H1 (cell line): ENCODE data around the gene UBTD1. TPM values are rescaled to one million over a fixed set of nuclear protein-coding genes. Genes with fewer than 3 reads are reported as not detected.
A peak's percentile ranks its signal among the peaks of the same experiment; 100 is the strongest.

Source experiments
- CTCF ChIA-PET: fragments of 300-600 bp; sonication (Branson Sonifier 250); formaldehyde crosslinking; loops from one replicate; lab custom pipeline; 2021; ENCODE audit not compliant: partially characterized antibody; lab: Charles Lee
- POLR2A ChIA-PET: fragments of 300-600 bp; sonication (Branson Sonifier 250); formaldehyde crosslinking; loops from one replicate; lab custom pipeline; 2021; ENCODE audit warnings: inconsistent platforms; ENCODE audit not compliant: partially characterized antibody; lab: Charles Lee
- DNase-seq, 2 experiments: peaks; one replicate each; pipeline versions ENCODE4 v3.0.0 to v3.0.0-alpha.2; 2010 to 2022; ENCODE audit warnings: low spot score in 2 of 2, low read depth in 1 of 2, mixed read lengths in 1 of 2
- FAIRE-seq: peaks from 2 replicates; lab custom pipeline; 2011; peaks lifted over from hg19 to GRCh38; lab: Jason Lieb, UNC
- H2AFZ ChIP-seq: 2 replicates; pipeline ENCODE4 v1.8.1; 2012; ENCODE audit warnings: low read length, inconsistent platforms
- H2AK5ac ChIP-seq: 2 replicates; pipeline ENCODE4 v1.6.1; 2013; ENCODE audit warnings: low read depth, low read length
- H2BK120ac ChIP-seq: replicated peaks from 2 replicates; pipeline ENCODE3; 2013; ENCODE audit warnings: low read depth, low read length, inconsistent platforms
- H2BK12ac ChIP-seq: 2 replicates; pipeline ENCODE4 v1.6.1; 2013; ENCODE audit warnings: low read depth, low read length
- H2BK15ac ChIP-seq: 2 replicates; pipeline ENCODE4 v1.6.1; 2013; ENCODE audit warnings: low read length
- H2BK20ac ChIP-seq: 2 replicates; pipeline ENCODE4 v1.6.1; 2013; ENCODE audit warnings: low read length
- H2BK5ac ChIP-seq: 2 replicates; pipeline ENCODE4 v1.6.1; 2013; ENCODE audit warnings: low read depth, low read length
- H3K14ac ChIP-seq: 2 replicates; pipeline ENCODE4 v1.6.1; 2013; ENCODE audit warnings: inconsistent platforms; ENCODE audit not compliant: insufficient read length
- H3K18ac ChIP-seq: 2 replicates; pipeline ENCODE4 v1.6.1; 2013; ENCODE audit warnings: low read length; ENCODE audit errors: extremely low read depth
- H3K23ac ChIP-seq: 2 replicates; pipeline ENCODE4 v1.6.1; 2013; ENCODE audit warnings: inconsistent platforms; ENCODE audit not compliant: insufficient read length
- H3K23me2 ChIP-seq: 2 replicates; pipeline ENCODE4 v1.6.1; 2013; ENCODE audit warnings: low read depth, low read length
- H3K27ac ChIP-seq: 2 replicates; pipeline ENCODE4 v1.6.1; 2011; ENCODE audit warnings: low read depth, low read length, inconsistent platforms
- H3K27me3 ChIP-seq, 4 experiments: replicated peaks in 1 of 4; 1 replicate in 1 of 4; 2 replicates in 3 of 4; pipeline versions ENCODE4 v1.6.1 to v1.8.1; 2011 to 2013; ENCODE audit warnings: low read length in 3 of 4, mild to moderate bottlenecking in 3 of 4, inconsistent platforms in 2 of 4, mixed read lengths in 2 of 4, moderate library complexity in 1 of 4; ENCODE audit not compliant: control insufficient read depth in 3 of 4, insufficient read depth in 3 of 4; ENCODE audit errors: extremely low read depth in 1 of 4
- H3K36me3 ChIP-seq, 4 experiments: 2 replicates each; pipeline versions ENCODE4 v1.6.1 to v1.8.1; 2011 to 2013; ENCODE audit warnings: mild to moderate bottlenecking in 4 of 4, low read length in 3 of 4, moderate library complexity in 2 of 4, control low read depth in 1 of 4, inconsistent platforms in 1 of 4; ENCODE audit not compliant: insufficient read depth in 4 of 4, control insufficient read depth in 2 of 4
- H3K4ac ChIP-seq: replicated peaks from 2 replicates; pipeline ENCODE3; 2013; ENCODE audit warnings: low read length, low read depth, mixed read lengths, inconsistent platforms; ENCODE audit not compliant: insufficient read length
- H3K4me1 ChIP-seq, 4 experiments: replicated peaks in 1 of 4; 1 replicate in 1 of 4; 2 replicates in 3 of 4; pipeline versions ENCODE4 v1.6.1 to v1.8.1; 2011 to 2013; ENCODE audit warnings: low read length in 3 of 4, inconsistent platforms in 2 of 4, mixed read lengths in 1 of 4; ENCODE audit not compliant: insufficient read depth in 4 of 4, control insufficient read depth in 3 of 4
- H3K4me2 ChIP-seq, 2 experiments: 2 replicates each; pipeline versions ENCODE4 v1.6.1 to v1.8.1; 2011 to 2013; ENCODE audit warnings: low read depth in 2 of 2, low read length in 2 of 2, control low read depth in 1 of 2, inconsistent platforms in 1 of 2, mild to moderate bottlenecking in 1 of 2; ENCODE audit not compliant: insufficient read depth in 1 of 2
- H3K4me3 ChIP-seq, 4 experiments: fragments of 200-600, 300-600 bp in 1 of 4; sonication (generic), shearing (Covaris generic), sonication (Bioruptor Twin) in 1 of 4; 2 replicates each; pipeline versions ENCODE4 v1.5.1 to v1.8.1; 2011 to 2016; ENCODE audit warnings: low read length in 4 of 4, low read depth in 3 of 4, control low read depth in 2 of 4, inconsistent platforms in 2 of 4, mild to moderate bottlenecking in 2 of 4, mixed read lengths in 1 of 4, moderate library complexity in 1 of 4; ENCODE audit not compliant: insufficient read depth in 2 of 4; ENCODE audit errors: extremely low read depth in 1 of 4
- H3K56ac ChIP-seq: replicated peaks from 2 replicates; pipeline ENCODE3; 2013; ENCODE audit warnings: low read depth, mild to moderate bottlenecking, mixed read lengths, low read length, inconsistent platforms; ENCODE audit not compliant: insufficient read length
- H3K79me1 ChIP-seq: 2 replicates; pipeline ENCODE4 v1.6.1; 2013; ENCODE audit warnings: low read depth, low read length, control low read depth
- H3K79me2 ChIP-seq, 2 experiments: 2 replicates each; pipeline versions ENCODE4 v1.6.1 to v1.8.1; 2012 to 2013; ENCODE audit warnings: low read length in 2 of 2, mild to moderate bottlenecking in 2 of 2, inconsistent platforms in 1 of 2; ENCODE audit not compliant: insufficient read depth in 2 of 2, control insufficient read depth in 1 of 2
- H3K9ac ChIP-seq, 4 experiments: replicated peaks in 1 of 4; 1 replicate in 1 of 4; 2 replicates in 3 of 4; pipeline versions ENCODE4 v1.6.1 to v1.8.1; 2011 to 2013; ENCODE audit warnings: low read depth in 3 of 4, low read length in 3 of 4, control low read depth in 2 of 4, mild to moderate bottlenecking in 2 of 4, moderate library complexity in 2 of 4, inconsistent platforms in 1 of 4; ENCODE audit errors: extremely low read depth in 1 of 4
- H3K9me3 ChIP-seq, 2 experiments: 2 replicates each; pipeline versions ENCODE4 v1.6.1 to v1.8.1; 2012 to 2013; ENCODE audit warnings: mild to moderate bottlenecking in 2 of 2, moderate library complexity in 2 of 2, control low read depth in 1 of 2, inconsistent platforms in 1 of 2, low read depth in 1 of 2, low read length in 1 of 2, mixed read lengths in 1 of 2; ENCODE audit not compliant: insufficient read depth in 2 of 2
- H4K20me1 ChIP-seq, 2 experiments: replicated peaks in 1 of 2; 2 replicates each; pipeline versions ENCODE3 to v1.8.1; 2011 to 2013; ENCODE audit warnings: inconsistent platforms in 2 of 2, low read length in 2 of 2, mild to moderate bottlenecking in 1 of 2; ENCODE audit not compliant: insufficient read depth in 2 of 2, control insufficient read depth in 1 of 2
- H4K5ac ChIP-seq: 2 replicates; pipeline ENCODE4 v1.6.1; 2013; ENCODE audit warnings: low read length, low read depth, mixed read lengths, inconsistent platforms; ENCODE audit not compliant: insufficient read length
- H4K8ac ChIP-seq: 2 replicates; pipeline ENCODE4 v1.8.0; 2013; ENCODE audit warnings: mild to moderate bottlenecking, moderate library complexity, low read length, inconsistent platforms; ENCODE audit not compliant: insufficient read depth; ENCODE audit errors: extremely low read depth
- H4K91ac ChIP-seq: replicated peaks from 2 replicates; pipeline ENCODE3; 2013; ENCODE audit warnings: low read length, mixed read lengths, inconsistent platforms; ENCODE audit not compliant: insufficient read length
- BCL11A ChIP-seq, 2 experiments: IDR thresholded peaks; one replicate each; pipeline ENCODE4 v1.6.1; 2011; ENCODE audit warnings: low read depth in 2 of 2, low read length in 2 of 2, mild to moderate bottlenecking in 2 of 2
- CTBP2 ChIP-seq: IDR thresholded peaks from 2 replicates; pipeline ENCODE4 v1.7.0; 2011; ENCODE audit warnings: borderline replicate concordance, mild to moderate bottlenecking, moderate library complexity, mixed read lengths, low read length; ENCODE audit not compliant: insufficient read depth, insufficient read length
- POLR2A ChIP-seq, 2 experiments: IDR thresholded peaks; 1 replicate in 1 of 2; 2 replicates in 1 of 2; pipeline ENCODE4 v1.6.1; 2011; ENCODE audit warnings: low read depth in 2 of 2, low read length in 2 of 2, mild to moderate bottlenecking in 2 of 2; ENCODE audit errors: control extremely low read depth in 1 of 2
- POLR2AphosphoS5 ChIP-seq: IDR thresholded peaks from 2 replicates; pipeline ENCODE4 v1.6.1; 2011; ENCODE audit warnings: low read depth, low read length
- RAD21 ChIP-seq, 2 experiments: IDR thresholded peaks in 1 of 2; conservative IDR thresholded peaks in 1 of 2; 2 replicates each; pipeline ENCODE4 v1.6.1; 2011; ENCODE audit warnings: low read depth in 2 of 2, low read length in 2 of 2, improper control_type of control experiment in 1 of 2, inconsistent platforms in 1 of 2, mild to moderate bottlenecking in 1 of 2, moderate library complexity in 1 of 2
- RXRA ChIP-seq: IDR thresholded peaks from 2 replicates; pipeline ENCODE4 v1.6.1; 2011; ENCODE audit warnings: low read depth, mild to moderate bottlenecking, low read length, moderate library complexity; ENCODE audit not compliant: insufficient read depth
- SIRT6 ChIP-seq: IDR thresholded peaks from one replicate; pipeline ENCODE4 v1.7.1; 2012; ENCODE audit warnings: low read length, inconsistent platforms
- SP1 ChIP-seq: IDR thresholded peaks from 2 replicates; pipeline ENCODE4 v1.6.1; 2011; ENCODE audit warnings: low read depth, low read length
- WGBS, 2 experiments: shearing (Covaris generic) in 1 of 2; methylation state at CpG; one replicate each; pipeline versions ENCODE4 v1.1.6 to v1.1.7; 2013 to 2015; ENCODE audit warnings: low lambda C conversion rate in 2 of 2, mixed read lengths in 2 of 2, inconsistent platforms in 1 of 2, low coverage in 1 of 2, missing lambda C conversion rate in 1 of 2; ENCODE audit not compliant: insufficient replicate concordance in 2 of 2, insufficient coverage in 1 of 2, insufficient read length in 1 of 2; ENCODE audit errors: extremely low coverage in 1 of 2, missing lambda C conversion rate in 1 of 2; 5-methylcytosine and 5-hydroxymethylcytosine counted together
- polyA plus RNA-seq, 7 experiments: library from polyadenylated mRNA; depleted of rRNA in 3 of 7; stranded (reverse) in 5 of 7; unstranded in 2 of 7; fragments of >200 nt in 5 of 7; fragments of 200-250 nt in 2 of 7; gene quantifications; 1 replicate in 5 of 7; 2 replicates in 1 of 7; 4 replicates in 1 of 7; pipeline versions ENCODE4 v1.2.1 to v1.2.3, GENCODE V29; 2011 to 2013; ENCODE audit warnings: missing spikeins in 2 of 7, mixed read lengths in 2 of 7
- total RNA-seq: library from RNA; stranded (reverse); fragmentation: NEBNext Ultra II Directional; extraction: Animal tissue kit (Norgen Biotek cat#: 25700); gene quantifications from 2 replicates; pipeline ENCODE4 v1.2.1, GENCODE V29; 2021
- TF ChIP-seq, protein P1 (sequence below), 3 experiments: IDR thresholded peaks; 1 replicate in 2 of 3; 2 replicates in 1 of 3; pipeline versions ENCODE4 v1.5.1 to v1.6.1; 2011; ENCODE audit warnings: low read length in 3 of 3, mild to moderate bottlenecking in 3 of 3, inconsistent platforms in 2 of 3, low read depth in 1 of 3, moderate library complexity in 1 of 3; ENCODE audit not compliant: insufficient read depth in 1 of 3; ENCODE audit errors: control extremely low read depth in 1 of 3

Gene UBTD1
- total and polyA plus RNA-seq, 2 of the 8 experiments (the other 6 are each of a cell fraction or from before 2014, with no cell fraction given): 22.3 to 36.2 TPM

DNA sequence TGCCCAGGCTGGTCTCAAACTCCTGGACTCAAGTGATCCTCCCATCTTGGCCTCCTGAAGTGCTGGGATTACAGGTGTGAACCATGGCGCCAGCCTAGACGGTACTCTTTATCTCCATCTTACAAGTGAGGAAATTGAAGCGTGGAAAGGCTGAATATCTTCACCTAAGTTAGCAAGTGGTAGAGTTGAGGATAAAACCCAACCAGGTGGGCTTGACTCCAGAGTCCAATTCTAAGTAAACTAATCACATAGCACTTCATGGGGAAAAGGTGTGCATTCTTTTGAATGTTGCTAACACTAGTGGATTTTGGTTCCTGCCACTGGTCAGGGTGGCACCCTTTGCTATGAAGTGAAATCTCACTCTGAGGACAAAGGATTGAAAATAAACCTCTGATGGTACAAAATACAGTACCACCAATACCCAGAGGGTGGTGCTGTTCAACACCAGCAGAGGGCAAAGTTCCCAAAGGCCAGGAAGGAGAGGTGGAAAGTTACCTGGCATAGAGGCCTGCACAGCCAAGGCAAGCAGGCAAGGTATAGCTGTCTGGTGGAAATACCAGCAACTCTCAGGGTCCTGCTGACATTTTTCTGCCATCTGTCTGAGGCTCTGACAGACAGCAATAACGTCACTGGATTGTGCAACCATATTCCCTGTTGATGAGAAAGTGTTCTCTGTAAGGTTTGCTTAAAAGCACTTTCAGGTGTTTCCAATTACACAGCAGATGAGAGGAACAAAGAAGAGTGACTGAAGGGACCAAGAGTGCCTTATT, 35.2 kb upstream of the UBTD1 start:
- H3K9me3 ChIP-seq: no peaks in the 10 kb centered on the region
- peak; percentile 94 for FAIRE-seq
- ChIA-PET POLR2A (interaction anchor here (0.6 to 12.5 kb wide), 9 partner anchors 11 to 150 kb away, joined by 3 to 105 read pairs (median 4); no protein-coding TSS in a partner anchor), CTCF (interaction anchor here (0.6 to 5.5 kb wide), 32 partner anchors 10 to 622 kb away, joined by 3 to 65 read pairs (median 4); partner anchors contain the start of gene ANKRD2)
- H3K27ac ChIP-seq: no peak overlapping the region
- no peak overlapping the region for H3K4ac ChIP-seq
- H3K18ac ChIP-seq: no peak overlapping the region
- H3K14ac ChIP-seq: no peak overlapping the region
- H3K9ac ChIP-seq: no peak overlapping the region
- H3K79me1 ChIP-seq: no peaks in the 10 kb centered on the region; the same call in 1 of the 2 replicates
- DNase-seq: peak in 1 of 2 experiments; percentile 77
- H3K4me3 ChIP-seq: no peak overlapping the region
- no peak overlapping the region for H2BK12ac ChIP-seq
- H3K36me3 ChIP-seq: peaks cover 49 to 87% (median 77%) of the 10 kb centered on the region in 4 experiments
- H3K4me2 ChIP-seq: no peak overlapping the region
- H3K79me2 ChIP-seq: no peaks in the 10 kb centered on the region
- no peak overlapping the region for H2AFZ ChIP-seq
- H2BK20ac ChIP-seq: no peak overlapping the region
- no peaks in the 10 kb centered on the region for H3K23me2 ChIP-seq
- no peak overlapping the region for H2BK5ac ChIP-seq
- TF ChIP-seq RAD21 (IDR thresholded peaks at IDR 0.05 in 1 of 2, conservative IDR thresholded peaks at IDR 0.05 in 1 of 2; ENCODE audit: low read depth in 2 of 2, low read length in 2 of 2): peak; percentile 87 to 91
- TF ChIP-seq POLR2AphosphoS5: peak; percentile 24; the same call in 1 of the 2 replicates
- TF ChIP-seq RXRA: no peak
- peak; percentile 68; the same call in 1 of the 2 replicates for TF ChIP-seq SP1
- TF ChIP-seq POLR2A (IDR thresholded peaks at IDR 0.05; ENCODE audit: control extremely low read depth in 1 of 2, low read depth in 2 of 2, low read length in 2 of 2): peak in 1 of 2 experiments; percentile 34; a peak in 1 of 3 replicates
- TF ChIP-seq, protein P1, sequence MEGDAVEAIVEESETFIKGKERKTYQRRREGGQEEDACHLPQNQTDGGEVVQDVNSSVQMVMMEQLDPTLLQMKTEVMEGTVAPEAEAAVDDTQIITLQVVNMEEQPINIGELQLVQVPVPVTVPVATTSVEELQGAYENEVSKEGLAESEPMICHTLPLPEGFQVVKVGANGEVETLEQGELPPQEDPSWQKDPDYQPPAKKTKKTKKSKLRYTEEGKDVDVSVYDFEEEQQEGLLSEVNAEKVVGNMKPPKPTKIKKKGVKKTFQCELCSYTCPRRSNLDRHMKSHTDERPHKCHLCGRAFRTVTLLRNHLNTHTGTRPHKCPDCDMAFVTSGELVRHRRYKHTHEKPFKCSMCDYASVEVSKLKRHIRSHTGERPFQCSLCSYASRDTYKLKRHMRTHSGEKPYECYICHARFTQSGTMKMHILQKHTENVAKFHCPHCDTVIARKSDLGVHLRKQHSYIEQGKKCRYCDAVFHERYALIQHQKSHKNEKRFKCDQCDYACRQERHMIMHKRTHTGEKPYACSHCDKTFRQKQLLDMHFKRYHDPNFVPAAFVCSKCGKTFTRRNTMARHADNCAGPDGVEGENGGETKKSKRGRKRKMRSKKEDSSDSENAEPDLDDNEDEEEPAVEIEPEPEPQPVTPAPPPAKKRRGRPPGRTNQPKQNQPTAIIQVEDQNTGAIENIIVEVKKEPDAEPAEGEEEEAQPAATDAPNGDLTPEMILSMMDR (IDR thresholded peaks at IDR 0.05; ENCODE audit: control extremely low read depth in 1 of 3, insufficient read depth in 1 of 3, low read depth in 1 of 3, low read length in 3 of 3): peak; percentile 63 to 96 (median 95)
- no peak for TF ChIP-seq SIRT6
- no peak for TF ChIP-seq CTBP2
- no peak for TF ChIP-seq BCL11A (IDR thresholded peaks at IDR 0.05; ENCODE audit: low read depth in 2 of 2, low read length in 2 of 2)
- no peak overlapping the region for H2BK120ac ChIP-seq
- WGBS, 2 experiments: 80% methylated on average over 4 of the region's 4 CpGs; no CpG with 5 or more reads in 1 of the 2 experiments
- H4K91ac ChIP-seq: no peak overlapping the region
- H4K8ac ChIP-seq: no peak overlapping the region
- peaks cover 0 to 10% of the 10 kb centered on the region in 2 experiments for H4K20me1 ChIP-seq
- no peak overlapping the region for H2BK15ac ChIP-seq
- H4K5ac ChIP-seq: no peak overlapping the region
- H3K23ac ChIP-seq: no peak overlapping the region
- H3K4me1 ChIP-seq: no peaks in the 10 kb centered on the region
- H3K56ac ChIP-seq: no peak overlapping the region
- no peak overlapping the region for H2AK5ac ChIP-seq
- H3K27me3 ChIP-seq: no peaks in the 10 kb centered on the region
